A549 (cell line): ENCODE results near the gene TMC4.

Experiments used
- CEBPB ChIP-seq, 2 experiments: fragments of >200 bp in 1 of 2; sonication (Bioruptor Twin) in 1 of 2; formaldehyde crosslinking in 1 of 2; IDR thresholded peaks; 2 replicates each; pipeline ENCODE4 v1.6.1; 2012 to 2016
- CTCF ChIP-seq: fragments of >200 bp; sonication (Bioruptor Twin); formaldehyde crosslinking; IDR thresholded peaks from 3 replicates; pipeline ENCODE4 v1.5.1; 2016
- FOXS1 ChIP-seq: fragments of 250-450 bp; sonication (Bioruptor Pico); IDR thresholded peaks from 2 replicates; pipeline ENCODE4 v1.5.0; 2020; ENCODE audit warnings: mild to moderate bottlenecking, moderate library complexity
- HDAC2 ChIP-seq: fragments of 200-600 bp; sonication (generic); IDR thresholded peaks from 2 replicates; pipeline ENCODE4 v1.6.1; 2016
- JUNB ChIP-seq: fragments of >200 bp; sonication (Bioruptor Twin); formaldehyde crosslinking; IDR thresholded peaks from 2 replicates; pipeline ENCODE4 v1.6.1; 2016
- MAX ChIP-seq: IDR thresholded peaks from 2 replicates; pipeline ENCODE4 v1.6.1; 2012
- POLR2A ChIP-seq: IDR thresholded peaks from 2 replicates; pipeline ENCODE4 v1.6.1; 2012; ENCODE audit warnings: mild to moderate bottlenecking, low read length
- RAD21 ChIP-seq, 2 experiments: fragments of >200 bp in 1 of 2; sonication (Bioruptor Twin) in 1 of 2; formaldehyde crosslinking in 1 of 2; IDR thresholded peaks in 1 of 2; conservative IDR thresholded peaks in 1 of 2; 2 replicates in 1 of 2; 3 replicates in 1 of 2; pipeline ENCODE4 v1.6.1; 2012 to 2018; ENCODE audit warnings: inconsistent platforms in 1 of 2
- USF2 ChIP-seq: fragments of 450-650 bp; IDR thresholded peaks from 2 replicates; pipeline ENCODE4 v1.6.1; 2014; ENCODE audit warnings: antibody characterized with exemption

GRCh38 chr19:54142166-54142780 lies 30.7 kb downstream of the TMC4 start:
- TF ChIP-seq MAX (no peak), HDAC2 (no peak), CTCF (no peak), RAD21 (conservative IDR thresholded peaks at IDR 0.05 in 1 of 2, IDR thresholded peaks at IDR 0.05 in 1 of 2) (no peak), FOXS1 (CRISPR knock-in tag) (no peak), POLR2A (no peak), USF2 (no peak), CEBPB (IDR thresholded peaks at IDR 0.05) (no peak), JUNB (no peak)
